Activated CD8-positive, alpha-beta memory T cell treated with anti-CD3 and anti-CD28 coated beads for 4 hours (primary cell): ENCODE measurements around the gene PKD1.
"Not testable (repeated sequence)": the region's sequence is repeated elsewhere in the genome, so short reads cannot be mapped to it uniquely, and the experiment has no call there.

Experiments
- DNase-seq, 2 donors: peaks; one replicate each; pipeline ENCODE4 v3.0.0-alpha.2; 2020; ENCODE audit warnings: low read depth in 2 of 2

PKD1 gene

DNA sequence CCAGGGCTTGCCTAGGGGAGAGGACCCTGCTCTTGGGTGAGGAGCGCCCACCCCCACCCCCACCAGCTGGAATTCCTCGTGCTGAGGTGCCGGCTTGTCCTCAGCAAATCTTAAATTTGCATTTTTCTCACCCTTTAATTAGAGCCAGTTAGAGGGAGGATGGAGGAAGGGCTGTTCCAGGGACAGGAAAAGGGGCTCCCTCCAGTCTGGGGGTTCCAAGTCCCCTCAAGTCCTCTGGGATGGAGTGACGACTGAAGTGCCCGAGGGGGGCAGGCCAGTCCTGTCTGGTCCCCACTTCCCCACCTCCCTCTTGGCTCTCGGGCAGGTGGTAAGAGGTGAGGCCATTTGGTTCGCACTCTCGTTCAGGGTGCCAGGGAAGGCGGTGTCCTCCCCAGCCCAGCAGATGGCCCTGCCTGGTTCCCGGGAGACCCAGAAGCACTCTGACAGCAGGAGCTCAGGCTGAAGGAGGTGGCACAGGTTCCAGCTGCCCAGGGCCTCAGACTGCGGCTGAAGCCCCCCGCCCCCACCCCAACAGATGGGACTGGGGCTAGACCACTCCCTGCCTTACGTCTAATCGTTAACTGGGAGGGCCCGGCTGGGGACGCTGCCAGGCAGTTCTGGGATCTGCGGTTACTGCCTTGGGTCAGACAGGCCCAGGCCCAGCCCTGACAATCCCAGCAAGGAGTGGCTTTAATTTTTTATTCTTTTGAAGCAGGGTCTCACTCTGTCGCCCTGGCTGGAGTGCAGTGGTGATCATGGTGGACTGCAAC is 14.9 kb upstream of the PKD1 start:
- DNase-seq: no peak

DNA sequence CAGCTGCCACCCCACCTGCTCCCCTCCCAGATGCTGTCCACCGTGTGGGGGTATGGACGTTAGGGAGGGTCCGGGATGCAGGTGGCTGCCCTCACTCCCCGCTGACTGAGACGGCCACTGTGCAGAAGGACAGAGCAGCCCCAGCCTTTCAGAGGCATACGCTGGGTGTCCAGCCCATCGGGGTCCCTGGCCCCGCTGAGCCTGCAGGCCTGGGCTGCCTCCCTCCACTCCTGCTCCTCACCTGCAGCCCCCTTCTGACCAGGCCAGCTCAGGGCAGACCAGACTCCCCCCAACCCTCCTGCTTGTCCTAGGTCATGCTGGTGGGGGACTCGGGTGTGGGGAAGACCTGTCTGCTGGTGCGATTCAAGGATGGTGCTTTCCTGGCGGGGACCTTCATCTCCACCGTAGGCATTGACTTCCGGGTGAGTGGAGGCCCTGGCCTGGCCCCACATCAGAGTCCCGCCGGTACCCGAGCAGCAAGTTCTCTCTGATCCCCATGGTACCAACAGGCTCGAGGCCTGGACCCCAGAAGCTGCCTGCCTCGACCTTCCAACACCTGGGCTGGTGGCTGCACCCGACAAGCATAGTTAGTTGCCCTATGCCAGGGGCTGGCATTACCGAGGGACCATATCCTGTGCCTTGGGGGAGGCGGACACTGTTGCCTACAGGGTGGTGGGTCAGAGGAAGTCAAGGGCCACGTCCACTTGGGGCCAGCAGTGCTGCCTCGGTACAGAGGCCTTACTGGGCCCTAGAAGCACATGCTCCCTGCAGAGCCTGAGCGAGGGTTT is 14.1 kb upstream of the PKD1 start:
- no peak for DNase-seq

DNA sequence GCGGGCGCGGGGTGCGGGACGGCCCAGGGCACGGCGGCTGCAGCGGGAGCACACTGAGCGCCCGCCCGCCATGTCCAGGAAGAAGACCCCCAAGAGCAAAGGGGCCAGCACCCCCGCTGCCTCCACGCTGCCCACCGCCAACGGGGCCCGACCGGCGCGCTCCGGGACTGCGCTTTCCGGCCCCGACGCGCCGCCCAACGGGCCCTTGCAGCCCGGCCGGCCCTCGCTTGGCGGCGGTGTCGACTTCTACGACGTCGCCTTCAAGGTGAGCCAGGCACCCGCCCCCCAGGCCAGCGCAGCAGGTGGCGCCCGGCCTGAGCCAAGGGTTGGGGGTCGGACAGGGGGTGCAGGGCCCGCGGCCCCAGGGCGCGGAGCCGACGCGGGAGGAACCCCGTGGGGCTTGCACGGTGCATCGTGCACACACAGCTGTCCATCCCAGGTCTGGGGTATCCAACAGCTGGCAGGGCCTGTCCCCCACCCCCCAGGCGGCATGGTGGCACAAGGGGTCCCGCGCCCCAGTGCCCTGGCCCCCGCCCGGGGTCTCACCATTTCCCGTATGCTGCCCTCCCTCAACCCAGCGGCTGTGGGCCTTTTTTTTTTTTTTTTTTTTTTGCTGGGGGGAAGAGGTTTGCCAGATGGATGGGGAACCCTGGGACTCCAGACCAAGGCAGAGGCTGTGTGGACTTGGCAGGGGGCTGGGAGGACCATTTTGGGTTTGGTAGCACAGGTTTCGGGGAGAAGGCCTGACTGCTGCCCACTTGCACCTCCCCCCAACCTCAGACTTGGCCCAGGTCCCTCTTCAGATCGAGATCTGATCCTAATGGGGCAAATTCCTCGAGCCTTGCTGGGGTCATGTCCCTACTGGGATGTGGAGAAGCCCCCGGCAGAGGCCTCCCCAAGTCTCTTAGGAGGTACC is 13.3 kb upstream of the PKD1 start:
- DNase-seq: no peak

DNA sequence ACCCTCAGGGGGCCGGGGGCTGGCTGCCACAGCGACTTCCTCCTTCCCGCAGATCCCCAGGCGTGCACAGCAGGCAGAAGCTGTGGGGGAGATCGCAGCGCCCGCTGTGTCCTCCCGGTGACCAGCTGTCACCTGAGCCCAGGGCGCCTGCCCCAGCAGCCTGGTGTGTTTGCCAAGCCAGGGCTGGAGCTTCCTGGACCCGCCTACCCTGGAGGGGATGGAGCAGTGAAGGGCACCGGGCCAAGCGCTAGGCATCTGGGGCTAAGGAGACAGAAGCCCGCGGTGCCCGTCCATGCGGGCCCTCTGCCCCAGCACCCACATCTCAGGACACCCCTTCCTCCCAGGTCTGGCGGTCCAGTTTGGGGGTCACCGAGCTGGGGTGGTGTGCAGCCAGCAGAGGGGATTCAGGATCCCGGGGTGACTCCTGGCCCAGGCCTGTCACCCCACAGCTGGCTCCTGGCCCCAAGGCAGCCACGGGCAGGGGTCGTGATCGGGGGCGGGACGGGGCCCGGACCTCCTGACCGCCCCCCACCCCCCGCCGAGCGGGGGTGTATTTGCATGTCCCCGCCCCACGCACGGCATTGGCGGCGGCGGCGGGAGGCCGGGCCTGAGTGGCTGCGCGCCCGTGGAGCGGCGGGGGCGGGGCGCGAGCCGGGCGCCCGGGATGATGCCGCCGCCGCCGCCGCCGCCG is 12.4 kb upstream of the PKD1 start, which contains the start of gene RAB26:
RAB26 (plus strand) TSS at position 645 of the 691 bp plus-strand sequence. CDS start 159 bp downstream, outside the sequence.
- DNase-seq: no peak

DNA sequence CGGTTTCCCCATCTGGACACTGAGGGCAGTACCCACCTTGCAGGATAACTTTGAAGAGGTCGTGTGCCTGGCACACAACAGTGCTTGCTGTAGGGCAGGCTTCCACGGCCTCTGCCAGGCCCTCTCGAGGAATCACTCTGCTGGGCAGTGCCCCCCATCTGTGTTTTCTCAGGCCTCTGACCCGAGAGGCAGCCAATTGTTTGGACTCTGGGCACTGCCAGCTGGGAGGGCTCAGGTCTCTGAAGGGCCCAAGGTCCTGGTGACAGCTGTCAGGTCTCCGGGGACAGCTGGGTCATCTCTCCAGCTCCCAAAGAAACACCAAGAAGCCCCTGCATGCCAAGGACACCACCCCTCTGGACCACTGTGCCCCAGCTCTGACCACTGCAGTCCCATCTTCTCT is 11.7 kb upstream of the PKD1 start:
- DNase-seq: no peak

DNA sequence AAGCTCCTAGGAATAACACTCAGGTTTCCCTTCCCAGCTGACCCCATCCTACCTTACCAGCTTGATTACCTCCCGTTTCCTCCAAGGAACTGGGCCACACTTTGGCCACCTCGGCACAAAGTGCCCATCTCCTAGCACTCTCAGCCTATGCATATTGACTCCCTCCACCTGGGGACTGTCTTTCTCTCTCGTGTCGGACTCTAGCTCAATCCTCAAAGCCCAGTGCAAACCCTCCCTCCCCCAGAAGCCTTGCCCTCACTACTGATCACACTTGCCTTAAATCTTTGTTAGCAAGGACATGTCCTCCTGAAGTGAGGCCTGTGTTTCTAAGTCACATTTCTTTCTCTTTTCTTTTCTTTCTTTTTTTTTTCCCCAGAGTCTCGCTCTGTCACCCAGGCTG is 10.1 kb upstream of the PKD1 start:
- no peak for DNase-seq

DNA sequence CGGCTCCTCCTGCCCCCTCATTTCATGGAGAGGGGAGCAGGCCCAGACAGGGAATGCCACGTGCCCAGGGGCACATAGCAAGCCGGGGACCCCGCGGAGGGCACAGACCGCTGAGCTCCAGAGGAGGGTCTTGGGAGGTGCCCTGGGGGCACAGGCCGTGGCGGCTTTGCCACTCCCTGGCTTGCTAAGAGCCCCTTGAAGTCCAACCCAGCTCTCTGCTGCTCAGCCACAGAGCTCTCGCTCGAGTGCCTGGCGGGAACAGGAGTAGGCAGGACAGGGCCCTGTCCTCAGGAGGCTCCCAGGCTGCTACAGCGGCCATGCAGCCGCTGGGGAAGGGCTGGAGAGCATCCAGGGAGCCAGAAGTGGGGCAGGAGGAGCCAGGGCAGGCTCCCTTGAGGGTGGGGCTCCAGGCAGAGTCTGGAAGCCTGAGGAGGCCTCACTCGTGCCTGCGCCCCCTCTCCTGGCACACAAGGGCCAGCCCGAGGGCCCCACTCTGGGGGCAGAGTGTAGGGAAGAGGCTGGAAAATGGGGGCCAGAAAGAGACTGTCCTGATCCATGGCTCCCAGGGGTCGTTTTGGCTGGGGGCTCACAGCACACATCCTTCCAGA is 8.3 kb upstream of the PKD1 start:
- DNase-seq: no peak

DNA sequence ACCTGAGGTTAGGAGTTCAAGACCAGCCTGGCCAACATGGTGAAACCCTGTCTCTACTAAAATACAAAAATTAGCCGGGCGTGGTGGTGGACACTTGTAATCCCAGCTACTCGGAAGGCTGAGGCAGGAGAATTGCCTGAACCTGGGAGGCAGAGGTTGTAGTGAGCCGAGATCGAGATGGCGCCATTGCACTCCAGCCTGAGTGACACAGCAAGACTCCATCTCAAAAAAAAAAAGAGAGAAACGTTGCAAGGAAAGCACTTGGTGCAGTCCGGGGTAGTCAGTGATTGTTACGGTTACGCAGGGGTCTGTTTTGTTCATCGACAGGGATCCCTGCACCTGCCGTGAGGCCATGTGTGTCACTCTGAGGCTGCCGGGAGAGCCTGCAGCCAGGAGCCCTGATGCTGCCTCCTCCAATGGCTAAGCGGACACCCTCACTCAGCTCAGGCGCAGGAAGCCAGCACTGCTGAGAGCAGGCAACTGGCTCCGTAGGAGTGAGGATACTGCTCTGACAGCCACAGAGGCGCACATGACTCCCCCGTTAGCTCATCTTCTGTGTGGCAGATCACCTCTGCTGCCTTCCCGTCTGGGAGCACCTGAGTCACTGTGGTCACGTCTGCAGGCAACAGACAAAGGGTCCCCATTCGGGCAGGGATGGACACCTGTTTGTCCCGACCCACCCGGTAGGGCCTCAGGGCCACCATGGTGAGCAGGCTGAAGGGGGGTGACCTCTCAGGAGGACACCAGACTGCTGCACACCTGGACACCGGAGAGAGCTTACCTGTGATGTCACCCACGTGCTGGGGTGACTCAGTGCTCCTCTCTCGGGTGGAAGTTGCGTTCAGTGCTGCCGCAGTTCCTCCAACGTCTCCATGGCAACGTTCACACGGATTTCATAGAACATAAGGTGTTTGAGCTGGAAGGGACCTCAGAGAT is 7.5 kb upstream of the PKD1 start:
- DNase-seq: no peak

DNA sequence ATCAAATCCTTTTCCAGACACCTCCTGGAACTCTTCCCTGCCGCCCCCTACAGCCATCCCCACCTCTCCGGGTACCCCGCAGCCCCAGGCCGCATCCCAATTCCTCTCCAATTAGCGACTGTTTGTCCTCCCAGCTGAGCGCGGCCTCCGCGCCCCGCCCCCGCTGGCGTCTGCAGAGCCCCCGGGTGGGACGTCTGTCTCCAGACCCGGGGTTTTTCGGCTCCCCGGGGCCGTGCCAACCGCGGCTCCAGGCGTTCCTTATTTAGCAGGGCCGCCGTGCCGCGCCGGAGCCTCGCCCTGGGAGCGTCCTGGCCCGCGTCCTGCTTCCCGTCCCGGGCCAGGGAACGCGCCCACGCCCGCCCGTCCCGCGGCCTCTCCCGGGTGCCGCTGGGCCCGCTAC is 627 bp downstream of the PKD1 start:
- not testable (repeated sequence) for DNase-seq

DNA sequence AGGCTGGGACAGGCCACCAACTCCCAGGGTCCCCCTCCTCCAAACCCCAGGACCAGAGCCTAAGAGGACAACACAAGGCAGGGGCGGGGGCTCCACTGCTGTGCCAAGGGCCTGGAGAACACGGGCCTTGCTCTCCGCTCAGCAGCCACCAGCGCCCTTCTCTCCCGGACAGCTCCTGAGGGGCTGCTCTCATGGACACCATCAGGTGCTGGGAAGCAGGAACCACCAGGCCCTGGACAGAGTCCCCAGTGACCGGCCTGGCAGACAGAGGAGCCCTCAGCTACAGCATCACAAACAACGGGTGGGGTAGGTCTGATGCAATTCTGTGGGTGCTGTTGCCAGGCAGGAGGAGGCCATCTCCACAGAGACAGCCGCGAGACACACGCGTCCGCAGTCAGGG is 1.9 kb downstream of the PKD1 start:
- DNase-seq: not testable (repeated sequence)

DNA sequence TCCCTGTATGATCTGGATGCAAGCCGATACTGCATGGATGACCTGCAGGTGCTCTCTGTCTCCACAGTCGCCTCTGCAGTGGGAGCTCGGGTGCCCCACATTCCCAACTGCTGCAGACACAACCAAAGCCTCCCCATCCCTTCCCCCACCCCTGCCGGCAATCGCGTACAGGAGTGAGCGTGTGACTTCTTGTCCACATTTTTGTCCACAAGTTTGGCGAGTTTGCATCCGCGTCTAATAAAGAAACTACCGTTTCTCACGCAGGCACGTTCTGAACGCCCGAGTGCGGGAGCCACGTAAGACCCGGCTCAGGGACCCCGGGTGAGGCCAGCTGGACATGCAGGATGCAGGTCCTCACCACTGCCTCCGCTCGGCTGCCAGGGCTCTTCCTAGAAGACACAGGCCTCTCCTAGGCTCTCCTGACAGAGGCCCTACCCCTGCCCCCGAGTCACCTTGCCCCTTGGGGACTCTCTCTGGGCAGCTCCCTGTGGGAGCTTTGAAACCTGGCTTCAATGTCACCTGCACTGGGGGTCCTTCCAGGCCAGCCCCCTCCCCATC is 5.7 kb downstream of the PKD1 start:
- DNase-seq: not testable (repeated sequence)

DNA sequence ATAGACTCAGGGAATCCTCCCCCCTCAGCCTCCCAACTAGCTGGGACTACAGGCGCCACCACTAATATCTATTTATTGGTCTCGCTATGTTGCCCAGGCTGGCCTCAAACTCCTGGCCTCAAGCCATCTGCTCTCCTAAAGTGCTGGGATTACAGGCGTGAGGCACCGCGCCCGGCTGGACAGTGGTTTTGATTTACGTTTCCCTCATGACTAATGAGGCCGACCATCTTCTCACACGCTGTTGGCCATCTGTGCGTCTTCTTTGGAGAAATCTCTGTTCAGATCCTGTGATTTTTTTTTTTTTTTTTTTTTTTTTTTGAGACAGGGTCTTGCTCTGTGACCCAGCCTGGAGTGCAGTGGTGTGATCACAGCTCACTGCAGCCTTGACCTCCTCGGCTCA is 6.4 kb downstream of the PKD1 start:
- DNase-seq: not testable (repeated sequence)

DNA sequence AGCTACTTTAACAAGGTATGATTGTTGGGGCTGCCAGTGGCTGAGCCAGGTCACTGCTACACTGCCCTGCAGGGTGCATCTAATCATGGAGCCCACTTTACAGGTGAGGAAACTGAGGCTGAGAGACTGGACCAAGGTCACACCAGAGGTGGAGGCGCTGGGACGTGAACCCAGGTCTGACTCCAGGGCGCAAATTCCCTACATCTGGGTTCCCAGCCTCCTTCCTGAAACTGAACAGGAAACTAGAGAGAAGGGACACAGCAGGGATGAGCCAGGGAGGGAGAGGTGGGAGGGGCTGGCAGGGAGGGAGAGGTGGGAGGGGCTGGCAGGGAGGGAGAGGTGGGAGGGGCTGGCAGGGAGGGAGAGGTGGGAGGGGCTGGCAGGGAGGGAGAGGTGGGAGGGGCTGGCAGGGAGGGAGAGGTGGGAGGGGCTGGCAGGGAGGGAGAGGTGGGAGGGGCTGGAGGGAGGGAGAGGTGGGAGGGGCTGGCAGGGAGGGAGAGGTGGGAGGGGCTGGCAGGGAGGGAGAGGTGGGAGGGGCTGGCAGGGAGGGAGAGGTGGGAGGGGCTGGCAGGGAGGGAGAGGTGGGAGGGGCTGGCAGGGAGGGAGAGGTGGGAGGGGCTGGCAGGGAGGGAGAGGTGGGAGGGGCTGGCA is 7.9 kb downstream of the PKD1 start:
- DNase-seq: not testable (repeated sequence)

DNA sequence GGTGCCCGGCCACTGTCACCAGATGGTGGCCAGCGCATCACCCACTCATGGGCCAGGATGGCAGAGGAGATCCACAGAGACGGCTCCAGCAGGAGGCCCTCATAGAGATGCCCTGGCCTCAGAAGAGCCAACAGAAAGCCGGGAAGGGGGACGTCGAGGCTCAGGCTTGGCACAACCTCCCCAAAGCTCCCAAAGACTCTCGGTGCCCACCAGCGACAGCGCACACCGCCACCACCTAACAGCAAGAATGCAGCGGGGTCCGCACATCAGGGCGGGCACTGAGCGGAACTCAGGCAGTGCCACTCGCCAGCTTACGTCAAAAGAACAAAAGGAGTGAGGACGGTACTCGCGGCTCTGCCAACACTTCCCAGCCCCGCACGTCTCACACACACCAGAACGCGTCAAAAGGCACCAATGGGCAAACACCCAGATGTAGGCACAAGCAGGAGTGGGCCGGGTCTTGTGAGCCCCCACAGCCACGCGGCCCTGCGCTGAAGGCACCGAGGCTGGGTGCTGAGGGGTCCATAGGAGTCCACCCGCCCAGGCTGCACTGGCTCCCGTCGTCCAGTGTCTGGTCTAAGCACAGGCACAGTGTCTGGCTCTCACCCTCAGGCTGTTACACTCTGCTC is 8.7 kb downstream of the PKD1 start:
- DNase-seq: not testable (repeated sequence)

DNA sequence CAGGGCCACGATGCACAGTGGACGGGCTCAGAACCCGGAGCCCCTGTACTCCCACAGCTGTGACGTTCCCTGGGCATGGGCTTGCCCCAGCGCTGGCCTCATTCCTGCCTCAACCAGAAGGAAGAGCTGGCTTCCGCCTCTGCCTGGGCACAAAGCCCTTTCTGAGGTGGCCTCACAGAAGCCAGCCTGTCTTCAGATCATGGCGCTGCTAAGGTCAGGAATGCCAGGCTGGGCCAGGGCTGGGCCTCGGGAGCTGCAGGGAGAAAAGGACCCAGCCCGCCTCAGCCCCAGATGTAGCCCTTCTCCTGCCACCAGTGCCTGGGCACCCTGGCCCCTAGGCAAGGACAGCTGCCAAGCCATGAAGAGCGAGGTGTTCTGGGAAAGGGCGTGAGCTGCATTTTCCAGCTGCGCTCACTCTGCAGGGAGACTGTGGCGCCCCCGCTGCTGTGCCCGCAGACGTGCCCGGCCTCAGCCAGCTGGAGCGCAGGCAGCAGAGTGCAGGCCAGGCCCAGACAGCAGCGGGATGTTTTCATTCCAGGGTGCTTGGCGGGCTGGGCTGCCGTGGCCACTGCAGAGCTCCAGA is 9.4 kb downstream of the PKD1 start:
- DNase-seq: not testable (repeated sequence)

DNA sequence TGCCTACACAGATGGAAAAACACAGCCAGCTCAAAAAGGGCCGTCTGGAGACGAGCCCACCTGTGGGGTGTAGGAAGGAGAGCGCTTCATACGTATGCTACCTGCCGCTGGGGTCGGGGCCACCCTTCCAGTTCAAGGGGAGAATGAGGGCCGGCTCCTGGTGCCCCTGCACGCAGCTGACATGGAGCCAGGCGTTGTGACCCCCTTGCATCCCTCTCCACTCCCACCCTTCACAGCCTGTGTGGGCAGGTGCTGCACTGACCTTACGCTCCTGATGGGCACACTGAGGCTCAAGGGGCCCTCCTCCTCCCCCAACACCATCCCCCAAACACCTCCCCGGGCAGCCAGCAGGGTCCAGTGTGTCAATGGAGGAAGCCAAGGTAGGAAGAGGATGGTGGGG is 10.1 kb downstream of the PKD1 start:
- not testable (repeated sequence) for DNase-seq

DNA sequence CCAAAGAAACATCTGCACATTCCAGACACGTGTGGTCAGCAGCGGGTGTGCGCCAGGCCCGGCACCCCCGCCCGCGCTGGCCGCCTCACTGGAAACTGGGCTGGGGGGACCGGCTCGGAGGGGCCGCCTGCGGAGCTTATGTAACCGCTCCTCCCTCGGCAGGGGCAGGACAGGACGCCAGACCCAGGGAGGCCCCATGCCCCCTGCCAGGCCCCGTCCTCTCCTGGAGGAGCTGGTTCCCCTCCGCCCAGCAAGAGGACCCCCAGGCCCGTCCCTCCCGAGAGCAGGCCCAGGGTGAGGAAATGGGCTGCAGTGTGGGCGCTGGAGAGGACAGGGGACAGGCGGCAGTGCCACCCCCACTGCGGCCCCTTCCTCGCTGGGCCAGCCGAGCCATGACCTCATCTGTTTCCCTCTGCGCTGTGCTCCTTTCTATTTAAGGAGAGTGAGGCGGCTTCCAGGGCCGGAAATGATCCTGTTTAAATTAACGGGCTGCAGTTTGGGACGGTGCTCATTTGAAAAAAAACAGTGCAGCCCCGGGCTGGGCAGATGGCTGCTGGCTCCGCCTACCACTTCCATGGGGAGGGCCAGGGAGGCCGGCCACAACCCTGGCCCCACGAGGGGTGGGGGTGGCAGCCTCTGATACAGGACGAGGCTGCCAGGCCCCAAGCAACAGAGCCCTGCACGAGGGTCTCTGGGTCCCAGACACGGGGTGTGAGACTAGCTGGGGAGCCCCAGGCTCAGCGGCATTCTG is 10.8 kb downstream of the PKD1 start:
- not testable (repeated sequence) for DNase-seq

DNA sequence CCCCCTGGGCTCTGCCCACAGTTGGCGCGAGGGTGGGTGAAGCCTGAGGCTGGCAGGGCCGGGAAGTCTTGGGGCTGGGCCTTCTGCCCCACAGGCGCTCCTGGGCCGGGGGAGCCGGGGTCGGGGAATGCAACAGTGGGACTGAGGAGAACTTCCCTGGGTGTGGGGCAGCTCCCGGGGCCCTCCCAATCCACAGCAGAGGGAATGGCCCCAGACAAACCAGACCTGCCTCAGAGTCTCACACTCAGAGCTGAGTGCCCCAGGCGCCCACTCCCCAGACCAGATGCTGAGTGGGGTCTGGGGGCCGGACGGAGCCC is 11.4 kb downstream of the PKD1 start:
- not testable (repeated sequence) for DNase-seq
